Measurements from ENCODE around the gene FBXO42. TPM values are rescaled to one million over a fixed set of nuclear protein-coding genes. Genes with fewer than 3 reads are reported as not detected.

Gene FBXO42
- total RNA-seq, 1 donor: 18.6 TPM

DNA sequence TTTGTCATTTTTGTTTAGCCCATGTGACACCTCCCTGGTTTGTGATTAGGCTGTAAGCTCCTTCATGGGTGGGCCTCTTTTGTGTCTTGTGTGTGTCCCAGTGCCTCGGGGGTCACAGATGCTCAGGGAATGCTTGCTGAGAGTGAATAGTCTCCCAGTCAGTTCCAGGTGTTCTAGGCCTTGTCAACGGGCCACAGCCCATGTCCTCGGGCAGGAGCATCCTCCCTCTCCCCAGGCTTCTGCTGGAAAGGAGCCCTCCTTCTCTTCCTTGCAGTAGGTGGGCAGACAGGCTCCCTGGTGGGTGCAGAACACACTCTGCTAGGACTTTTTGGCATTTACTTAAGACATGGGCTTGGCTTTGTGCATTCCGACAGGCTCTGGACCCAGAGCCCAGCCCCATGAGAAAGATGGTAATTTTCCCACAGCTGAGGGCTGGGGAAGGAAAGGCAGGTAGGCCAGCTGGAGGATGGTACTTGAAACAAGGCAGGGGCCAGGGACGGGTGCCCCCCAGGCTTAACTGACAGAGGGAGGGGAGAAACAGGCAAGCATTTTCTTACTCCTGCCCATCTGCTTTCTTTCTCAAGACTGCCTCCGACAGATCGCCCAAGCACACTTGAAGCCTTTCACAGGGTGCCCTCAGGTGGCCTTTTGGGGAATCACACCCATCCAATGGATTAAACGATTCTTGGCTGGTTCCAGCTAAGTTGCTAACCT is 108.2 kb downstream of the FBXO42 start:
- no peak overlapping the region for H3K4me3 ChIP-seq (ENCODE audit: low read depth, low read length)
- DNase-seq (ENCODE audit: low read depth): peak; percentile 88
- peak; percentile 93 for TF ChIP-seq CTCF (IDR thresholded peaks at IDR 0.05; ENCODE audit: insufficient read depth, low read length)

GRCh38 chr1:16243215-16243610 is 109.1 kb downstream of the FBXO42 start:
- no peak for TF ChIP-seq CTCF (IDR thresholded peaks at IDR 0.05; ENCODE audit: insufficient read depth, low read length)
- no peak overlapping the region for H3K4me3 ChIP-seq (ENCODE audit: low read depth, low read length)
- DNase-seq (ENCODE audit: low read depth): no peak

DNA sequence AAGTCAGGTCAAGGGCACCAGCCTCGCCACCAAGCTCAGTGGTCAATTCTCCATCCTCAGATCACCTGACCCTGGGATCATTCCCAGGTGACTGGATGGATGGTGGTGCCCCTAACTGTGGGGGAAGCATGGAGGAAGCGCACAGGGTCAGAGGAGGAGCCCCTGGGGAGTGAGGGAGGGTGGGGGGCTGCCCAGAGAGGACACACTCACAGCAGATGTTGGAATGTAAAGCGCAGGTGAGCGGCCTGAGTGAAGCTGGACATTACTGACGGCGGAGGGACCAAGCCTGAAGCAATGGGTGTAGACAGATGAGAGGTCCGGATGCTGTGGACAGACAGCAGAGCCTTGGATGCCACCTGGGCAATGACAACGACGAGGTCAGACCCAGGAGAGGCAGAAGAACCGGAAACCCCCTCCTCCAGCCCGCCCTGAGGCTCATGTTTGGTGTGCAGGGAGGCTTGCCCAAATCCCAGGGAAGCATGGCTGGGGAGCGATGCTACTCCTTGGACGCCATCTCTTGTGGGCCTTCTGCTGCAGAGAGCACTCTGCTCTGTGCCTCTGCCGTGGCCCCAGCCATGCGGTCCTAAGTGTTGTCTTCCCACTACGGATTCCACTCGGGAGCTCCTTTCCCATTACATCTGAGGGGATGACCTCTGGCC is 109.6 kb downstream of the FBXO42 start:
- TF ChIP-seq CTCF (IDR thresholded peaks at IDR 0.05; ENCODE audit: insufficient read depth, low read length): no peak
- no peak overlapping the region for H3K4me3 ChIP-seq (ENCODE audit: low read depth, low read length)
- DNase-seq (ENCODE audit: low read depth): no peak

- no peak overlapping the region for H3K4me3 ChIP-seq (ENCODE audit: low read depth, low read length)
- TF ChIP-seq CTCF (IDR thresholded peaks at IDR 0.05; ENCODE audit: insufficient read depth, low read length): no peak
- no peak for DNase-seq (ENCODE audit: low read depth)
These were observed 111.0 kb downstream of the FBXO42 start for GRCh38 chr1:16241221-16241708.

DNA sequence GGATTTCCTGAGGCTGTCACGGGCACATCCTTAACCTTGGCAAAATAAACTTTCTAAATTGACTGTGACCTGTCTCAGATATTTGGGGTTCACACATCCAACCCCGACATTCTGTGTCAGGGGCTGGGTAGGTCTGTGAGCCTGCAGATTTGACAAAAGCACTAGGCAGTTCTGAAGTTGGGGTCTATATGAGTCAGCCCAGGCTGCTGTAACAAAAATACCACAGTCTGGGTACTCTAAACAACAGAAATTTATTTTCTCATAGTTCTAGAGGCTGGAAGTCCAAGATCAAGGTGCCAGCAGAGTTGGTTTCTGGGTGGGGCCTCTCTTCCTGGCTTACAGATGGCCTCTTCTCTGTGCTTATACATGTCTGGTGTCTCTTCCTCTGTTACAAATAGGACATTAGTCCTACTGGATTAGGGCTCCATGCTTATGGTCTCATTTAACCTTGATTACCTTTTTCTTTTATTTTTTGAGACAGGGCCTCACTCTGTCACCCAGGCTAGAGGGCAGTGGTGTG is 112.2 kb downstream of the FBXO42 start:
- H3K4me3 ChIP-seq (ENCODE audit: low read depth, low read length): no peak overlapping the region
- TF ChIP-seq CTCF (IDR thresholded peaks at IDR 0.05; ENCODE audit: insufficient read depth, low read length): no peak

GRCh38 chr1:16237343-16237830 is 114.9 kb downstream of the FBXO42 start:
- peak overlapping the region; percentile 75 for H3K4me3 ChIP-seq (ENCODE audit: low read depth, low read length)
- DNase-seq (ENCODE audit: low read depth): peak; percentile 57
- peak; percentile 14 for TF ChIP-seq CTCF (IDR thresholded peaks at IDR 0.05; ENCODE audit: insufficient read depth, low read length)

More for the DNA sequence above, 112.2 kb downstream of the FBXO42 start:
- no peak for DNase-seq (ENCODE audit: low read depth)

All from fibroblast of the aortic adventitia (primary cell).